ENCODE data around the gene BNC2. TPM values are rescaled to one million over a fixed set of nuclear protein-coding genes. Genes with fewer than 3 reads are reported as not detected.
A peak's percentile ranks its signal among the peaks of the same experiment; 100 is the strongest.

Gene BNC2
- total RNA-seq, 1 experiment from 2014 or later, result 4.9 TPM

- no peak overlapping the region for H3K4me3 ChIP-seq
- peak overlapping the region; percentile 54 for H3K27ac ChIP-seq
- peaks cover 16% of the 10 kb centered on the region for H3K4me1 ChIP-seq (replicated peaks)
- no peaks in the 10 kb centered on the region for H3K9me3 ChIP-seq (replicated peaks)
- DNase-seq (ENCODE audit: low read depth in 1 of 2, low spot score in 2 of 2), result peak in 1 of 2 experiments; percentile 14
- H3K36me3 ChIP-seq, result no peaks in the 10 kb centered on the region
- H3K27me3 ChIP-seq (replicated peaks), result no peaks in the 10 kb centered on the region
These were observed 502.8 kb downstream of the BNC2 start for GRCh38 chr9:16367605-16368231.

DNA sequence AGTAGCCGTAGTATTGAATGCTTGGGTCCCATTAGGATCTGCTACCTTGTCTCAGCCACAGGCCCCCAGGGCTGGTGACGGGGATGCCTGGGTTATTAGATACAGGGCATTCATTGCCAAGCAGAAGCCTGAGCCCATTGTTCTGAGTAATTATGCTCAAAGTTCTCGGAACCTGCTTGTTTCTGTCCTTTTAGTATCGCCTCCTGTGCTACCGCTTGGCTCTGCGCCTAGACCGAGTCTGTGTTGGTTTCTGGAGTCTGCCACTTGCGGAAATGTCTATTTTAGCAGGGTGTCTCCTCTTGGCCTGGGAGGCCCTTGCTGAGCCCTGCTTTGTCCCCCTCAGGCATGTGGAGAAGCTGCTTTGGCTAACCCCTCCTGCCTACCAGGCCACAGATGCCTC lies 506.1 kb downstream of the BNC2 start:
- Histone ChIP-seq H3K27me3 (replicated peaks) (no peaks in the 10 kb centered on the region), H3K9me3 (replicated peaks) (no peaks in the 10 kb centered on the region), H3K36me3 (no peaks in the 10 kb centered on the region), H3K4me1 (replicated peaks) (peaks cover 16% of the 10 kb centered on the region), H3K27ac (no peak overlapping the region), H3K4me3 (no peak overlapping the region)
- DNase-seq (ENCODE audit: low read depth in 1 of 2, low spot score in 2 of 2), result no peak

GRCh38 chr9:16363916-16364315 lies 506.6 kb downstream of the BNC2 start:
- Histone ChIP-seq H3K36me3 (no peaks in the 10 kb centered on the region), H3K9me3 (replicated peaks) (no peaks in the 10 kb centered on the region), H3K4me3 (no peak overlapping the region), H3K27me3 (replicated peaks) (no peaks in the 10 kb centered on the region), H3K4me1 (replicated peaks) (peaks cover 15% of the 10 kb centered on the region), H3K27ac (no peak overlapping the region)
- no peak for DNase-seq (ENCODE audit: low read depth in 1 of 2, low spot score in 2 of 2)

DNA sequence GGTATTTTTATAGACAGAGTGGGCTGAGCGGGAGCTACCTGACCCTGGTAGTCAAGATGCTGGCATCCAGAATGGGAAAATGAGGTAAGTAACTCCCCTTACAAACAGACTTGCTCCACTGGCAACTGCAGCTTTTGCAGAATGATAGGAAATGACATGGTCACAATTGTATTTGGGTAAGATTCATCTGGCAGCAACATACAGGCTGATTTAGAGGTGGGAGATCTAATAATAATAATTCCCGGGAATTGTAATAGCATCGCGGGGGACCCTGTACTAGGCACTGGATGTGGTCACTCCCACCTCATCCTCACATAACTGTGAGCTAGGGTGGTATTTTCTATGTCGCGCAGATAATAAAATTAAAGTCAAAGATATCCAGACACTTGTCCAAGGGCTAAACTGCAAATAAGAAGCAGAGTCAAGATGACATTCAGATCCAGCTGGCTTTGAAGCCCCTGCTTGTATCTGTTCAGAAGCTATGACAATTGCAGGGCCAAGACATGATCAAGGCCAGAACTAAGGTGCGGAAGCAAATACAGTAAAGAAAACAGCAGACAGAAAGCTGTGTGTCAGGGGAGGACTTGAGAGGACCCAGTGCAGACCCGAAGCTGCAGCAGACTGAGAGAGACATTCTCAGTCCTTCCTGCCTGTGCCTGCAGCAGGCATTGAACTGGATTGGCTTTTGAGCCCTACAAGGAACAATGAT lies 507.2 kb downstream of the BNC2 start:
- Histone ChIP-seq H3K4me1 (replicated peaks) (peaks cover 9% of the 10 kb centered on the region), H3K4me3 (no peak overlapping the region), H3K27ac (no peak overlapping the region), H3K9me3 (replicated peaks) (no peaks in the 10 kb centered on the region), H3K36me3 (no peaks in the 10 kb centered on the region), H3K27me3 (replicated peaks) (no peaks in the 10 kb centered on the region)
- no peak for DNase-seq (ENCODE audit: low read depth in 1 of 2, low spot score in 2 of 2)

DNA sequence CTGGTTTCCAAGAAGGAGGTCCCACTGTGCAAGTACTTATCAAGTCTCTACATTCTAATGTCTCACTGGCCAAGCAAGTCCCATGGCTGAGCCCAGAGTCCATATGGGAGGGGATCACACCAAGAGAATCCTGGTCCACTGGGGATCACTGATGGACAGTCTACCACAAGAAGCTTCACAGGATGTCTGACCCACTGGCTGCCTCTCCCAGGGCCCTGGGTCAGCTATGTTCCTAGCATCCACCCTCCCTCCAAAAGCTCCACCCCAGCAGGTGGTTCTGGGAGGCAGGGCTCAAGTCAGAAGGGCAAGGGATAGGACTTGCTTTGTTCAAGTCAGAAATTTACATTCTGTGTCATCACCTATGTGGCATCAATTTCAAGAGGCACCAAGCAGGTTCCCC lies 508.5 kb downstream of the BNC2 start:
- no peaks in the 10 kb centered on the region; the same call in 1 of the 2 replicates for H3K4me1 ChIP-seq (replicated peaks)
- H3K27me3 ChIP-seq (replicated peaks), result no peaks in the 10 kb centered on the region
- no peaks in the 10 kb centered on the region for H3K36me3 ChIP-seq
- H3K27ac ChIP-seq, result no peak overlapping the region
- no peak for DNase-seq (ENCODE audit: low read depth in 1 of 2, low spot score in 2 of 2)
- H3K4me3 ChIP-seq, result no peak overlapping the region
- H3K9me3 ChIP-seq (replicated peaks), result no peaks in the 10 kb centered on the region

DNA sequence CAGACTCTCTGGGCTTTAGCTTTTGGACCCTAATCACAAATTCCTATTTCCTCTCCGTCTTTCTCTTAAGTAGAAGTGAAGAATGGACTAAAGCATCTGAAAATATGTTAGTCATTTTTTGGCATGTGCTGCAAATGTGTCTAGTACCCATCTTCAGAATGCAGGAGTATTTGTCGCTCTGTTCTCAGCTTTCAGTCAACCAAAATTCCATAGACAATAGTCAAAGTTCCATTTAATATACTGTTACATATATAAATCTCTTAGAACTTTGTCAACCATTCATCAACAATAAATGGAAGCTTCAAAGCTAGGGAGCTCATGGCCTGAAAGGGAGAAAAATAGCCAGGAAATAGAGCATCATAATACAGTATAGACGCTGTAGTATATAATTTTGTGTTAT lies 509.4 kb downstream of the BNC2 start:
- H3K27me3 ChIP-seq (replicated peaks), result no peaks in the 10 kb centered on the region
- H3K36me3 ChIP-seq, result no peaks in the 10 kb centered on the region
- no peaks in the 10 kb centered on the region for H3K9me3 ChIP-seq (replicated peaks)
- no peak overlapping the region for H3K4me3 ChIP-seq
- DNase-seq (ENCODE audit: low read depth in 1 of 2, low spot score in 2 of 2), result no peak
- H3K27ac ChIP-seq, result no peak overlapping the region
- no peaks in the 10 kb centered on the region; the same call in 1 of the 2 replicates for H3K4me1 ChIP-seq (replicated peaks)

- Histone ChIP-seq H3K4me1 (replicated peaks) (no peaks in the 10 kb centered on the region; the same call in 1 of the 2 replicates), H3K9me3 (replicated peaks) (no peaks in the 10 kb centered on the region), H3K27me3 (replicated peaks) (no peaks in the 10 kb centered on the region), H3K4me3 (no peak overlapping the region), H3K36me3 (no peaks in the 10 kb centered on the region), H3K27ac (no peak overlapping the region)
- DNase-seq (ENCODE audit: low read depth in 1 of 2, low spot score in 2 of 2), result no peak
These were observed 510.2 kb downstream of the BNC2 start for GRCh38 chr9:16360247-16360646.

All from SJSA1 (cell line).